HG03196 (cell line): ENCODE measurements around the gene C3orf33.
A peak's percentile ranks its signal among the peaks of the same experiment; 100 is the strongest.

Experiments used
- ATAC-seq: cut with Tn5 transposase; IDR thresholded peaks from one replicate; pipeline ENCODE4 v1.9.1; 2021; ENCODE audit not compliant: unreplicated experiment

C3orf33 gene

GRCh38 chr3:155785662-155786295, 20.3 kb downstream of the C3orf33 start:
- no peak for ATAC-seq

DNA sequence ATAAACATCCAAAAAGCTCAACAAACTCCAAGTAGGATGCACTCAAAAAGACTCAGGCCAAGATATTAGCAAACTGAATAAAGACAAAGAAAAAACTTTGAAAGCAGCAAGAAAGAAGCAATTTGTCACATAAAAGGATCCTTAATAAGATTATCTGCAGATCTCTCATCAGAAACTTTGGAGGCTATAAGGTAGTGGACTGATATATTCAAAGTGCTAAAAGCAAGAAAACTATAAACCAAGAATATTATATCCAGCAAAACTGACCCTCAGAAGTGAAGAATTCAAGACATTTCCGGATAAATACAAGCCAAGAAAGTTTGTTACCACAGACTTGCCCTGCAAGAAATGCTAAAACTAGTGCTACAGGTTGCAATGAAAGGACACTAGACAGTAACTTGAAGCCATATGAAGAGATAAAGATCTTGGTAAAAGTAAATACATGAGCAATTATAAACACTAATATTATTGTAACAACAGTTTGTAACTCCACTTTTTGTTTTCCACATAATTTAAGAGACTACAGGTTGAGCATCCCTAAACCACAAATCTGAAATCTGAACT, 23.6 kb downstream of the C3orf33 start:
- ATAC-seq: no peak

DNA sequence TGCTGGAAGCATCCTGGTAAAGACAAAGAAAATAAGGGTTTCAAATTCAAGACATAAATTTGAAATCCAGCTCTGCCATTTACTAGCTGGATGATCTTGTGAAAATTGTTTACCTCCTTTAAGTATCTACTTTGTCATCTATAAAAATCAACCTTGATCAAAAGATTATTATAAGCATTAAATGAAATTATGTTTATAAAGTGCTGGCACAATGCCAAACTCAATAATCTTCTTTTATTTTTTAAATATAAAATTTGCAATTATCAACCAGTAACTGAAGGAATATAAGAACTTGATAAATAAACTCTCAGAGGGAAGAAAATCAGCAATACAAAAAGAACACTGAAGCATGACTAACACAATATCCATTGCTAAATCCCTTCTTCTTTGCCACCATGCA, 25.8 kb downstream of the C3orf33 start:
- ATAC-seq: no peak

DNA sequence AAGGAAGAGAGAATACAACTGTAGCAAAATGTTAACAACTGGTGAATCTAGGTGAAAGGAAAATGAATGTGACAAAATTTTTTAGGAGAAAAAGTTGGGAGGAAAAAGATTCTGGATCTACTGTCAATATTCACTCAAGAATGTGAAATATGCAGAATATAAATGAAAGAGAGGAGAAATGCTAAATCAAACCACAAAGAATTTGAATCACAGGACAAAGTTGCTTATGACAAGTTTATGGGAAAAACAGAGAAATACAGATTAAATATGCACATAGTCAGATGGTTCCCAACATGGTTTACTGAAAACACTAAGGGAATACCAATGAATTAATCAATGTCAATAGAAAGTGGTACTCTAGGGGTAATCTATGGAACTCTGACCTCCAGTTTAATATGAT, 27.6 kb downstream of the C3orf33 start:
- no peak for ATAC-seq

DNA sequence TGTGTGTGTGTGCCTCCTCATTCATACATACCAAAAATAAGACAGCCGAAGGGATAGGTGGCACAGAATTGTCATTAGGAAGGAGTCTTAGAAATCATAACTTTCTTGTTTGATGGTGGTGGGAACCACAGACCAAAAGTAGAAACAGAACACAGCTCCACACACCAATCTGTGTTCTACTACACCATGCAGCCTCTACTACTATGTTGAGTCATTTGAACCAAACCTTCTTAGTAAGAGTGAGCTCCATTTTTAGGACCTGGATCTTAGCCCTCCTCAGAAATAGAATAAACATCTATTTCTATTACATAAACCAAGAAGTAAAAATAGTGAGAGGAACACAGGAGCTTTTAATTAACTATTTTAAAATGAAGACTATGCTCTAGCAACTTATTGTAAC, 33.3 kb downstream of the C3orf33 start:
- no peak for ATAC-seq

- ATAC-seq: no peak
Observed at GRCh38 chr3:155771126-155771525, 35.0 kb downstream of the C3orf33 start.

- no peak for ATAC-seq
Observed at GRCh38 chr3:155766206-155766605, 39.9 kb downstream of the C3orf33 start.

DNA sequence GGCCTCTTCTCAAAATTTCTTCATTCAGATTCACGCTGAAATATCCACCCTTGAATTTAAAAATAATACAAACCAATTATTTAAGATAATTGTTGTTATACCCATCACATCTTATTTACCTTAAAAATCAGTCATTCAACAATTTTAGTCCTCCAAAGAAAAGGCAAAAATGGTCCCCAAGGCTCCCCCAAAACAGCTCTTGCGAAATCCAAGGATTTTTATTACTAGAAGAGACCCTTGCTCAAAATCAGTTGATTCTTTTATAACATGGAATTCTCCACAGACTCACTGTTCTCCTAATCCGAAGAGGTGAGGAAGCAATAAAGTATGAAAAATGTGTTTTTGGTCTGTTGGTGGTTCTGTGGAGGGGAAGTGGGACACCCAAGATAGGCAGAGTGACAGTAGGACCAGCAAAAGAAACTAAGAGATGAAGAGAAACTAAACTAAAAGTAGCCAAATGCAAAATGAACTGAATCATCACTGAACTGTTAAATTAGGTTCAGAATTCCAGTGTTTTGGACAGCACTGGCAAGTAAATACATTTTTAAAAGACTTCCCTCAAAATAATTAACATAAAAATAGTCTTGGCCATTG, 42.1 kb downstream of the C3orf33 start:
- ATAC-seq: no peak

- ATAC-seq: no peak
Observed at GRCh38 chr3:155760653-155761052, 45.4 kb downstream of the C3orf33 start.

DNA sequence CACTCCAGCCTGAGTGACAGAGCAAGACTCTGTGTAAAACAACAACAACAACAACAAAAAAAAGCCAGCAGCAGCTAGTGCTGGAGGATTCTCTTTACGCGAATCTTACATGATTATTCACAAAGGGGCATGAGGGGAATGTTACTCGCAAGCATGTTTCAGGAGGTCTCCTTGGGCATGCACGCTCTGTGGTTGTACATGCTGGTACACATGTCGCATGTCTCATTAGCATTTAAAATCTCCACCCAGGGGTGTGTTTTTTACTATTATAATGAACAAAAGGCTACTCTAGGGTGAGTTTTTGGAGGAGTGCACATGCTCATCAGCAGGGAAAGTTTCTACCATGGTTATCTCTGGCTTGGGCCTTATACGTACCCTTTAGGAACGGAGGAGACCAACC, 48.5 kb downstream of the C3orf33 start:
- no peak for ATAC-seq

DNA sequence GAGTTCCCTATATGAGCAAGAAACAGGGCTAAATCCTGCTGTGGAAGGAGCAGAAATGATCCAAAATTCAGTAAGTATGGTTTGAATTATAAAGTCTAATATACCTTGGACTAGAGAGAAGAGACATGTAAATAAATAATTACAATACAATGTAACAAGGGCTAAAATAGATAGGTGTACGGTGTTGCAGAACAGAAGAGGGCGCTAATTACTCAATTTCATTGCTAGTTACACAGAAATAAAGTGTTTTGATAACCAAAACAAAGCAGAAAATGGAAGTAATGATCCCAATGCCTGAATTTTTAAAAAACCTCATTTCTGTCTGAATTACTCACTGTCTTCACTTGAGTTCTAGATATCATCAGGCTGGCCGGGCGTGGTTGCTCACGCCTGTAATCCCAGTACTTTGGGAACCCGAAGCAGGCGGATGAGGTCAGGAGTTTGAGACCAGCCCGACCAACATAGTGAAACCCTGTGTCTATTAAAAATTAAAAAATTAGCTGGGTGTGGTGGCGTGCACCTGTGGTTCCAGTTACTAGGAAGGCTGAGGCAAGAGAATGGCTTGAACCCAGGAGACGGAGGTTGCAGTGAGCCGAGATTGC, 52.9 kb downstream of the C3orf33 start:
- no peak for ATAC-seq

DNA sequence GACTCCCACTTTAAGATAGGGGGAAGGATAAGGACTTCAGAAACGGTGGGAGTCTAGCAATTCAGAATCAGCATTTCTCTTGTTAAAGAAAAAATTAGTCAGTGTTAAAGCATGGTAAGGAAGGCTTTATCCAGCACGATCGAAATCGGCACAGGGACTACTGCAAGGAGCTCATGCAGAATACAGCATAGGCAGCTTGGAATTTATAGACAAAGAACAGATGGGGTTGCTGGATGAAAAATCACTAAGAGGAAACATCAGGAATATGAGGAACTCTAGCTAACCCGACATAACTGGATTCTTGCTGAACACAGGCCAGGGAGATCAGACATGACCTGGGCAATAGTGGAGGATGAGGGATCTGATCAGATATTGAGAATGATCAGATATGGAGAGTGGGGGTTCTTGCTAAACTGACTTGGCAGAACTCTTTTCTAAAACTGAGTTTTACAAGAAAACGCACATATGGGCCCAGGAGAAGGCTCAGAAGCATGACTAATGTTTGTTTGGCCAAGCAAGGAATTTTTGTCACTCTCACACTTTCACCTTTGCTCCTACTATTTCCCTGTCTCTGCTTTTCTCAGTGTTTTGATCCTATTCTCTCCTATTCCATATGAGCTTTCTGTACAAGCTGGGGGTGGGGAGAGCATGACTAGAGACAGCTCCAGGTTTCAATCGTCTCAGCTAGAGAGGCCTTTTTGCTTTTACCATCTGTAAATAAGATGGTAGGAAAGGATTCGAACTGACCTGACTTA, 57.3 kb downstream of the C3orf33 start:
- ATAC-seq: no peak

GRCh38 chr3:155747946-155748290, 58.2 kb downstream of the C3orf33 start:
- no peak for ATAC-seq

- ATAC-seq: no peak
Observed at GRCh38 chr3:155747286-155747945, 58.7 kb downstream of the C3orf33 start.

- no peak for ATAC-seq
Observed at GRCh38 chr3:155746703-155747102, 59.4 kb downstream of the C3orf33 start.

DNA sequence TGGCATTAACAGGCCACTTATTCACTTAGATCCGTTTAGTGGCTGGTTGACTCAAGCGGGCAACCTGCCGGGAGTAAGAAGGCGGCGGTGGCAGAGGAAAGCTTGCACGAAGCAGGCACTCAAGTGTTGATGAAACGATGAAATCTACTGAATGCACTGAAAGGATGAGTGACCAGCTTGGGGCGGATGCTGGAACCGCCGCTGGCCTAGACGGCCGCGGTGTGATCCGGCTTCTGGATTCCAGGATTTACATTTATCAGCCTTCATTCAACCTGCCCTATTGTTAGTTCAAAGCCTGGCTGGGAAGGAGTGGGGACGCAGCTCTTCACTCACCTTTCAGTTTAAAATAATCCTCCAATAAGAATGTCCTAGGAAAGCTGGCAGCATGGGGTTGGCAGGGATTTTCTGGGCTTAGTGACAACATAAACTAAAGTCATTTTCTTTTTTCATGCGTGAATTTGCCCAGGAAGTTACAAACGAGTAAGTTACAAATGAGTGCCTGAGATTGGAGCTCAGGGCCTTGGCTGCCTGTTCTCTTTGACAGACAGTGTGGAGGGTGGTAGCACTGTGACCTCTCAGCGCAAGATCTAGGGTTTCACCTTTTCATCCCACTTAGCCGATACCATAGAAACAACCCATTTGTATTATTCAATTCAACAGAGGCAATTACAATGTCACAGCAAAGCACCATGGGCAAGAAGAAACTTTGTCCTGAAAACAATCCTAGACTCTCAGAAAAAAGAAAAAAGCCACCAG, 60.1 kb downstream of the C3orf33 start:
- ATAC-seq: no peak

DNA sequence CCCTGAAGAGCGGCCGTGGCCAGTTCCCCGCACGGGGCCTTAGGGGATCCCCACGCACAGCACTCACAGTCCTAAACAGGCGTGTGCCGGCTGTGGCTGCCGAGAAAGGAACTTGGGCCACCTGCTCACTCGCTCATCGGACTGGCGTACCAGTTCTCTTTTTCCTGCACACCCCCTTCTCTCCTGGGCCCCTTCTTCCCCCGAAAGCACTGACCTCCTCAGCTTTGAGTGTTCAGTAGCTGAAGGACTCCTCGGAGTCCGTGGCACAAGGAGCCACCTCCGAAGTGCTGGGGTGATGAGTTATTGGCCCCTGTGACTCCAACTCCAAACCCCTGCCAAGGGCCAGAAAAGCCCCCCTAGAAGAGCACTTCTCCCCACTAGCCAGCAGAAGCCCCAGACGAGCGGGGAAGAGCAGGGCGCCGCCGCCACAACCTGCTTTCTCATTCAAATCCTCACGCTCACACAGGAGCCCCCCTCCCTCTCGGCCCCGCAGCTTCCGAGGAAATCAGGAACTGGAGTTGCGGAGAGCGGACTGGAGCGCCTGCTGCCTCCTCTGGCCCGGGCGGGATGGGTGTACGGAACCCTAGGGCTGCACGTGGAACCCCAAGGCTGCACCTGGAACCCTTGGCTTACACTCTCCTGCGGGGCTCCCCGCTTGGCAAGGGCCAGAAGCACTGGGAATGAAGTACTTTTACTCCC, 61.3 kb downstream of the C3orf33 start, which contains the start of gene PLCH1:
TSS of gene PLCH1 (minus strand) at position 446 of the 699 bp plus-strand sequence. CDS start 40,847 bp downstream, outside the sequence.
- ATAC-seq: peak; percentile 63

- ATAC-seq: peak; percentile 32
Observed at GRCh38 chr3:155744010-155744625, 62.0 kb downstream of the C3orf33 start.

GRCh38 chr3:155743606-155744005, 62.5 kb downstream of the C3orf33 start:
- ATAC-seq: no peak
